GM18498 (cell line): ENCODE results near the gene HS6ST2.

ENCODE experiments used
- ATAC-seq: cut with Tn5 transposase; IDR thresholded peaks from one replicate; pipeline ENCODE4 v1.9.1; 2021; ENCODE audit warnings: mild to moderate bottlenecking, moderate library complexity; ENCODE audit not compliant: unreplicated experiment

Gene HS6ST2

GRCh38 chrX:132689612-132690563, 268.5 kb downstream of the HS6ST2 start:
- ATAC-seq: no peak

DNA sequence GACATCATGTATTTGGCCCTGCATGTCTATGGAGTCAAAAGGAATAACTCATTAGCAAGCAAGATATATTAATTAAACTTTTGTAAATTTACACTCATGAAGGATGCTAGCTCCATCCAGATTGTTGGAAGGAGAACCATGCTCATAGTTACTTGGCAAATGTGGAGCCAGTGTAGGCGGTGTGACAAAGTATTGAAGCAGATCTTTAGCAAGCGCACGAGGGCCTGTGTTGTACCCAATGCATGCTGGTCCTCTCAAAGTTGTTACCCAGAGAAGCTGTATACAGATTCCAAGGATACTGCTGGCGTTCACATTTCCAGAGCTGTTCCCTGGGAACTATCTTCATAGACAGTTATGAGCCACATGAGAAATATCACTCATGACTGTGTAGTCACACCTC, 273.2 kb downstream of the HS6ST2 start:
- no peak for ATAC-seq

GRCh38 chrX:132677233-132677716, 281.2 kb downstream of the HS6ST2 start:
- ATAC-seq: no peak

- no peak for ATAC-seq
Measured at GRCh38 chrX:132676561-132677186, 281.8 kb downstream of the HS6ST2 start.

- no peak for ATAC-seq
Measured at GRCh38 chrX:132676102-132676501, 282.3 kb downstream of the HS6ST2 start.

DNA sequence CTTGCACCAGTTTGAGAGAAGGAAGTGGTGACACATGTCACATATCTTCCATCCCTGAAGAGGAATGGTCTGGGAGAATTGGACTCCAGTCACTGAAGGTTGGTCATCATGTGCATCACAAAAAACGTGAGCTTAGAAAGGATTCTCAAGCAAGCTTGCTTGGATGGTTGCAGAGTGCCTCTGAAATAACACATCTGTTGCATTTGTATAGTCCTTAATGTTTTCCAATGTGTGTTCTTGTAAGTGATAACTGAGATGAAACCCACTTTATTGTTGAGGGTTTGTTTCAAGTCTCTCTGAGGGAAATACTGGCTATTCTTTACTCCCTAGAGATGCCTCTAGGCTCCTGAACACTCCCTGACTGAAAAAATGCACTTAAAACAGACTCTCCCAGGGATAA, 285.1 kb downstream of the HS6ST2 start:
- no peak for ATAC-seq

GRCh38 chrX:132671229-132671641, 287.2 kb downstream of the HS6ST2 start:
- ATAC-seq: no peak

DNA sequence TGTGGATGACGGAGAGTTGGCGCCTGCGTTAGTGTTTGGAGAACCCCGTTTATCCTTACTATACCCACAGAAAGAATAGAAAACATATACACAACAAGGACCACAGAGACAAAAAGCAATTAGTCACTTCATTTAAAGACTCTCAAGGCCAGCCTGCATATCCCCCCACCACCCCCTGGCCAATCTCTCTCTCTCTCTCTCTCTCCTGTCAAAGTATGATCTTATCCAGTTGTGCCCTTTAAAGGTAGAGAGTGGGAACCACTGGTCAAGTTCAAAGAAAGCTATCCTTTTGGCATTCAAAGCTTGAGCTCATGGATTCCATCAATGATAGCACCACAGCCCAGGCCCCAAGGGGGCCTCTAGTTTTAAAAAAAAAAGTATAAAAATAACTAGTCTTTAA, 289.3 kb downstream of the HS6ST2 start:
- no peak for ATAC-seq

DNA sequence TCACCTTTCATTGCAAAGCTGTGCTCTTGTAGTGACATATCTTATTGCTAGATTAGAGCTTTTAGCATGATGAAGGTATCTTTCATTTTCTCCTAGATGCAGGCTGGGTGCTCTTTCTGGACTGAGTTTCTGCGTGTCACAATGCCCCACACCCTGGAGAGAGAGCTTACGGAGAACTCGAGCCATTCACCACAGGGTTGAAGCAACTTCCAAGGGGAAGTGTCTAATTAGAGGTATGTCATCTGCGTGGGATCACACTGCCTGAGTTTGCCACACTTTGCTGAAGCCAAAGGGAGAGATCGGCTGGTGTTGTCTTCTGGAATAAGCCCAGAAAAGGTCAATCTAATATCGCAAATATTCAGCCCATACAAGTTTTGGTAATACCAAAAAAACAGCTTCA, 290.3 kb downstream of the HS6ST2 start:
- ATAC-seq: no peak

DNA sequence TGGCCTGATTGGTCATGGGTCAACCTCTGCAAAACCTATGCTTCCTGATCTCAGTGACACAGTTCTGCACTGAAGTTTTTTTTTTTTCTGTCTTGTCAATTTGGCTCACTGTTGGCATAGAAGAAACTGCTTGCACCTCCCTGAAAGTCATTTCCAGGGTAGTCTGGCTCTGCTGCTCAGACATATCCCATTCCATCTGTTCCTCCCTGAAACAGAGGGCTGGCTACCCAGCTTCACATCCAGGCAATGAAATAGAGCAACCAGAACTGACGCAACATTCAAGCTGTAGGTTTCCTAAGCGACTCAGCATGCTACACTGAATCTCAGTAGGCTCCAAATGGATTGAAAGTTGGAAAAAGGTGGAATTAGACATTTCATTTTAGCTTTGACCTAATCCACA, 292.8 kb downstream of the HS6ST2 start:
- ATAC-seq: no peak

GRCh38 chrX:132664273-132664672, 294.2 kb downstream of the HS6ST2 start:
- no peak for ATAC-seq

- no peak for ATAC-seq
Measured at GRCh38 chrX:132662844-132663243, 295.6 kb downstream of the HS6ST2 start.

DNA sequence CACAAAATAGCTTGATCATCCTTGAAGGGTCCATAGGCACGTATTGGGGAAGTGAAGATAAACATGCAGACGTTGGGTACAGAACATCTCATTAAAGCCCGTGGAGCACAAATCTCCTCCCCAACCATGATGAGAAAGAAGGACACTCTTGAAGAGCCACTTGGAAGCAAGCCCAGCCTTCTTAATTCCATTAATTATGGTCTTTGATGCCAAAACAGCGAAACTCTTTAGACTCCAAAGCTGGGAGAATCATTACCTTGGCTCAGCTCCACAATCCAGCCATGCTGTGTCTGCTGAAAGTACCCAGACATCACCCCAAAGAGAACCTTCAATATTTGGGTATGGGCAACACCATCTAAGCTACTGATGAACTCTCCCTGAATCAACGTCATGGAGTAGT, 300.6 kb downstream of the HS6ST2 start:
- ATAC-seq: no peak

GRCh38 chrX:132652871-132653270, 305.6 kb downstream of the HS6ST2 start:
- no peak for ATAC-seq

DNA sequence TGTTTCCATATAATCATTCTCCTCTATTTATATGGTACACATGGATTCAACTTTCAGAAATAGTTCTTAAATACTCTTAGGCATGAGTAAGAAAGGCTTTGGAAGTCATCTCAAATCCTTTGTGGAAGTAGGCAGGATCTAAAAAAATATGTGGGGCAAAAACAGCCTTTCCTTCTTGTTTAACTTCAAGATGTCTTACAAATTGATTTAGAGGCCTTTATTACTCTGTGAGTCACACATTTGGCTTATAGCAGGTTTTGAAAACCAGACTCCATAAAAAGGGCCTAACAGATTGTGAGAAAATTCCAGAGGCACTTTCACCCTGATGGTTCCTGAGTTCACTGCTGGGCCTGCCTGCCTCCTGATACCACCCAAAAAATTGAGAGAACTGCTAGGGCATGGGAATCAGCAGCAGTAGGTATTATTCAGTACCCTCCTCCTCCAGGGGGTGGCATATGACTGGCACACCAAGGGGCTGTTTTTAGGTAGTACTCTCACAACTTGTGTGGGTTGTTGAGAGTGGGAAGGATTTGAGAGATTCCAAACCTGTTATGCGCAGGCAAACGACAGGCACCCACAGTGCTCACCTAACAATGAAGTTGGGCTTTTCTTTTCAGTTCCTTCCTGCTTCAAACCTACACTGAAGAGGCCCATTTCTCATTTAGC, 306.9 kb downstream of the HS6ST2 start:
- ATAC-seq: no peak

DNA sequence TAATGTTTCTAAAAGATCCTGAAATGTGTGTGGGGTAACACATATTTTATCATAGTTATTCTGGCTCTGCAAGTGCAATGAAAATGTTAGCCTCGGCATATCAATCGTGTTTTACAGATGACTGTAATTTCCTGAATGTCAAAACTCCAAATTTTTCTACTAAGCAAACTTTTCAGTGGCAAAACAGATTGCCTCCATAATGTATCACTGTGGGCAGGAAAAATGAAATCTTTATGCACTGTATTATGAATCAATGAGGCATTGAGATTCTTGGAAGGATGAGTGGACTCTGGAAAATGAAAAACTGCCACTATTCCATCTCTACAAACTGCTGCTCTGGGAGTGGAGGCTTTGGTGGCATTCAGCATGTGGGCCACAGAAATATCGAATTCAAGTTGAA, 309.5 kb downstream of the HS6ST2 start:
- no peak for ATAC-seq

DNA sequence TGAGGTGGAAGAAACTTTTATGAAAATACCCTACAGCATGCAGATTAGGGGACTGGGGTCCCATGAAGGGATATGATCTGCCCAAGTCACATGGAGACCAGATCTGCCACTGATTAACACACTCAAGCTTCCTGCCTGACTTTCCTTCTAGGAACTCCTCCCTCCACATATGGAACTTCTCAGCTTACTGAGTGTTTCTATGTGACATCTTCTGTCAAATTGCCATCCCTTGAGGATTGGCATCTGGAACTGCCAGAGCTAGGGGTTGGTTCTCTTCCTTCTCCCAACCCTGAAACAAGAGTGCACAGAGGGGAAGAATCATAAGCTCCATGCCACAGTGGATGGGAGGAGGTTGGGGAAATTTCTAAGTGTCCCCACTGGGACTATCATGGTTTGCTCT, 319.0 kb downstream of the HS6ST2 start:
- ATAC-seq: no peak

- no peak for ATAC-seq
Measured at GRCh38 chrX:132638313-132638712, 320.1 kb downstream of the HS6ST2 start.

GRCh38 chrX:132636080-132636479, 322.3 kb downstream of the HS6ST2 start:
- no peak for ATAC-seq

GRCh38 chrX:132634521-132634920, 323.9 kb downstream of the HS6ST2 start:
- no peak for ATAC-seq

- ATAC-seq: no peak
Measured at GRCh38 chrX:132631579-132632232, 326.7 kb downstream of the HS6ST2 start.
